MM.1S (cell line): ENCODE measurements around the gene KMT2E.

ENCODE experiments used
- DNase-seq: peaks from one replicate; pipeline ENCODE4 v3.0.0-alpha.2; 2015
- H2AFZ ChIP-seq: fragments of 300-600 bp; sonication (generic); 2 replicates; pipeline ENCODE4 v1.6.0; 2016; ENCODE audit warnings: antibody characterized with exemption, low read length
- H3F3A ChIP-seq: fragments of 300-600 bp; sonication (generic); 2 replicates; pipeline ENCODE4 v1.6.1; 2016; ENCODE audit warnings: mild to moderate bottlenecking, antibody characterized with exemption, low read length, moderate library complexity, mixed read lengths; ENCODE audit not compliant: insufficient read depth
- H3K27ac ChIP-seq: fragments of 300-600 bp; sonication (generic); 2 replicates; pipeline ENCODE4 v1.5.1; 2016; ENCODE audit warnings: mild to moderate bottlenecking, low read length
- H3K27me3 ChIP-seq: fragments of 300-600 bp; sonication (generic); replicated peaks from 2 replicates; pipeline ENCODE4 v1.6.0; 2016; ENCODE audit warnings: low read length; ENCODE audit not compliant: insufficient read depth
- H3K36me3 ChIP-seq: fragments of 300-600 bp; sonication (generic); replicated peaks from 2 replicates; pipeline ENCODE4 v1.6.1; 2016; ENCODE audit warnings: mild to moderate bottlenecking, low read length, mixed read lengths; ENCODE audit not compliant: insufficient read depth
- H3K4me1 ChIP-seq: fragments of 300-600 bp; sonication (generic); 2 replicates; pipeline ENCODE4 v1.6.1; 2016; ENCODE audit warnings: low read length, mixed read lengths
- H3K4me2 ChIP-seq: fragments of 300-600 bp; sonication (generic); 2 replicates; pipeline ENCODE4 v1.6.0; 2016; ENCODE audit warnings: low read depth, low read length
- H3K4me3 ChIP-seq: fragments of 300-600 bp; sonication (generic); 2 replicates; pipeline ENCODE4 v1.5.1; 2016; ENCODE audit warnings: low read length, mixed read lengths
- H3K79me2 ChIP-seq: fragments of 300-600 bp; sonication (generic); 2 replicates; pipeline ENCODE4 v1.6.1; 2016; ENCODE audit warnings: mixed run types, low read length, mixed read lengths
- H3K9ac ChIP-seq: fragments of 300-600 bp; sonication (generic); 2 replicates; pipeline ENCODE4 v1.6.1; 2016; ENCODE audit warnings: low read length, mixed read lengths
- H3K9me2 ChIP-seq: fragments of 300-600 bp; sonication (generic); replicated peaks from 2 replicates; pipeline ENCODE4 v1.6.1; 2016; ENCODE audit warnings: mild to moderate bottlenecking, low read length, mixed read lengths; ENCODE audit not compliant: insufficient read depth
- H3K9me3 ChIP-seq: fragments of 300-600 bp; sonication (generic); replicated peaks from 2 replicates; pipeline ENCODE4 v1.6.1; 2016; ENCODE audit warnings: mild to moderate bottlenecking, low read length, mixed read lengths; ENCODE audit not compliant: insufficient read depth
- H4K20me1 ChIP-seq: fragments of 300-600 bp; sonication (generic); 2 replicates; pipeline ENCODE4 v1.6.1; 2016; ENCODE audit warnings: mild to moderate bottlenecking, low read length, moderate library complexity, mixed read lengths; ENCODE audit not compliant: insufficient read depth
- EZH2 ChIP-seq: fragments of 300-600 bp; sonication (generic); optimal IDR thresholded peaks from 2 replicates; pipeline ENCODE3; 2017; ENCODE audit warnings: low read depth, mild to moderate bottlenecking, antibody characterized with exemption, low read length, mixed read lengths
- EZH2phosphoT487 ChIP-seq: fragments of 300-600 bp; sonication (generic); IDR thresholded peaks from 2 replicates; pipeline ENCODE4 v1.6.1; 2018; ENCODE audit warnings: antibody characterized with exemption, low read length
- TF ChIP-seq, protein P1 (sequence below): fragments of 300-600 bp; sonication (generic); IDR thresholded peaks from 2 replicates; pipeline ENCODE4 v1.5.1; 2016; ENCODE audit warnings: antibody characterized with exemption, low read length, mixed read lengths

Gene KMT2E

DNA sequence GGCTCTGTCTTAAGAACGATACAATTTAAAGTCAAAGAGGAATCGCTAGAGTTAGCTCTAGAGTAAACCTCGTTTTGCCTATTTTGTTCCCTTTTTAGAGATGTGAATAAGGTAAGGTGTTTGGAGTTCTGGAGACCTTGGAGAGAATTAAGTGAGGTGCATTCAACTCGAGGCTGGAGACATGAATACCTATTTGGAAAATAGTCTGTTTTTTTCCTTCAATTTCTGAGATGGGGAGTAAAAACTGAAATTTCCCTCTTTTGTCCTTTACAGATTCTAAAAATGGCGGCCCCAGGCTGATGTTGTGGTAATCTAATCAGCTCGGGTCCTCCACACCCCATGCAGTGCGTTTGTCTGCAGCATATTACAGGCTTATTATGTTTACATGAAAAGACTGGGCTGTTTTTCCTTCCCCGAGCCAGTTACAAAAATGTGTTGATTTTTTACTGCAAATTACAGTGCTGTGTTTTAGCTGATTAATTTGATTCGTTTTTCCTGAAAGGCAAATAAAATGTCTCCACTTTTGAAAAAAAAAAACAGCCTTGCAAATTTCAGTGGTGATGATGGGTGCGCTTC lies 1.5 kb downstream of the KMT2E start:
- Histone ChIP-seq H3K79me2 (peaks cover 74% of the 10 kb centered on the region), H3F3A (peaks cover 38% of the 10 kb centered on the region), H3K4me1 (peaks cover 21% of the 10 kb centered on the region), H3K9ac (peak overlapping the region; percentile 99), H3K27ac (peak overlapping the region; percentile 98), H3K27me3 (no peaks in the 10 kb centered on the region), H2AFZ (no peak overlapping the region), H3K9me3 (no peaks in the 10 kb centered on the region), H3K9me2 (no peaks in the 10 kb centered on the region), H3K4me3 (peak overlapping the region; percentile 95), H3K36me3 (no peaks in the 10 kb centered on the region; the same call in 1 of the 2 replicates), H3K4me2 (peak overlapping the region; percentile 82), H4K20me1 (peaks cover 25% of the 10 kb centered on the region; the same call in 1 of the 2 replicates)
- peak; percentile 45 for DNase-seq
- no peak for TF ChIP-seq EZH2
- TF ChIP-seq, protein P1, sequence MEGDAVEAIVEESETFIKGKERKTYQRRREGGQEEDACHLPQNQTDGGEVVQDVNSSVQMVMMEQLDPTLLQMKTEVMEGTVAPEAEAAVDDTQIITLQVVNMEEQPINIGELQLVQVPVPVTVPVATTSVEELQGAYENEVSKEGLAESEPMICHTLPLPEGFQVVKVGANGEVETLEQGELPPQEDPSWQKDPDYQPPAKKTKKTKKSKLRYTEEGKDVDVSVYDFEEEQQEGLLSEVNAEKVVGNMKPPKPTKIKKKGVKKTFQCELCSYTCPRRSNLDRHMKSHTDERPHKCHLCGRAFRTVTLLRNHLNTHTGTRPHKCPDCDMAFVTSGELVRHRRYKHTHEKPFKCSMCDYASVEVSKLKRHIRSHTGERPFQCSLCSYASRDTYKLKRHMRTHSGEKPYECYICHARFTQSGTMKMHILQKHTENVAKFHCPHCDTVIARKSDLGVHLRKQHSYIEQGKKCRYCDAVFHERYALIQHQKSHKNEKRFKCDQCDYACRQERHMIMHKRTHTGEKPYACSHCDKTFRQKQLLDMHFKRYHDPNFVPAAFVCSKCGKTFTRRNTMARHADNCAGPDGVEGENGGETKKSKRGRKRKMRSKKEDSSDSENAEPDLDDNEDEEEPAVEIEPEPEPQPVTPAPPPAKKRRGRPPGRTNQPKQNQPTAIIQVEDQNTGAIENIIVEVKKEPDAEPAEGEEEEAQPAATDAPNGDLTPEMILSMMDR, result no peak
- no peak for TF ChIP-seq EZH2phosphoT487

DNA sequence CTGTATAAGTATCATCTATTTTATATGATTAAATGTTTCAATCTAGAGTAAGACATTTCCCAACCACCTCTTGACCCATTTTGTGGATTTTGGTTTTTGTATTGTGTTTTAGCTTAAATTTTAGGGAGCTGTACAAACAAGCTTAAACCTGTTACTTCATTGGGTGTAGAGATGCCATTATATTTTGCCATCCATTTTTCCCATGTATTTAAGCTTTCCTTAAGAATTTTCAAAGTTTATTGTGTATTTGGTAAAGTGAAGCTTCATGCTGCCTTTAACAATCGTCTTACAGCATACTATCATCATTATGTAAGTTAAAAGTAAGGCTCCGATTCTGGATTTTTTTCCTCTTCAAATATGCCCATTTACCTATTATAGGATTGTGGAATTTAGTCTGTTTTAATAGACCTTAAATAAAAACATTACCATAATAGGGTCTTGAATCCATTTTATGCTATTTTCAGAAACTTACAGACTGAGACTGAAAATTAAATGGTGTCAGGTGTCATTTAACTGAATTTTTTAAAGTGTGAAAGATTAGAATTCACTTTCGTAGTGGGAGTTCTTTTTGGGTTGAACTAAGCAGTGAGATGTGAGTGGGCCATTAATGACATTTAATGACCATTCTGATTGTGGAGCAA lies 2.2 kb downstream of the KMT2E start:
- H3K4me1 ChIP-seq, result peaks cover 14% of the 10 kb centered on the region
- H4K20me1 ChIP-seq, result peaks cover 31% of the 10 kb centered on the region; the same call in 1 of the 2 replicates
- H3F3A ChIP-seq, result peaks cover 38% of the 10 kb centered on the region
- no peak overlapping the region for H2AFZ ChIP-seq
- TF ChIP-seq EZH2phosphoT487 (no peak), EZH2 (no peak)
- TF ChIP-seq, protein P1, result no peak
- H3K36me3 ChIP-seq, result no peaks in the 10 kb centered on the region
- peaks cover 81% of the 10 kb centered on the region for H3K79me2 ChIP-seq
- no peaks in the 10 kb centered on the region for H3K9me2 ChIP-seq
- H3K9ac ChIP-seq, result peak overlapping the region; percentile 99
- DNase-seq, result no peak
- peak overlapping the region; percentile 98 for H3K27ac ChIP-seq
- H3K4me2 ChIP-seq, result peak overlapping the region; percentile 82
- H3K27me3 ChIP-seq, result no peaks in the 10 kb centered on the region
- no peaks in the 10 kb centered on the region for H3K9me3 ChIP-seq
- H3K4me3 ChIP-seq, result peak overlapping the region; percentile 95

- H3K4me3 ChIP-seq, result peak overlapping the region; percentile 95
- DNase-seq, result no peak
- peaks cover 36% of the 10 kb centered on the region for H3F3A ChIP-seq
- H3K9me2 ChIP-seq, result no peaks in the 10 kb centered on the region
- no peak overlapping the region for H2AFZ ChIP-seq
- peaks cover 35% of the 10 kb centered on the region for H4K20me1 ChIP-seq
- H3K4me2 ChIP-seq, result peak overlapping the region; percentile 82
- H3K36me3 ChIP-seq, result no peaks in the 10 kb centered on the region
- no peaks in the 10 kb centered on the region for H3K9me3 ChIP-seq
- peaks cover 12% of the 10 kb centered on the region; the same call in 1 of the 2 replicates for H3K4me1 ChIP-seq
- peak overlapping the region; percentile 98; the same call in 1 of the 2 replicates for H3K27ac ChIP-seq
- H3K9ac ChIP-seq, result peak overlapping the region; percentile 99
- H3K79me2 ChIP-seq, result peaks cover 89% of the 10 kb centered on the region
- TF ChIP-seq EZH2phosphoT487 (no peak), EZH2 (no peak)
- TF ChIP-seq, protein P1, result no peak
- no peaks in the 10 kb centered on the region for H3K27me3 ChIP-seq
Observed at GRCh38 chr7:105016709-105017656, 3.0 kb downstream of the KMT2E start.
